GM18526 (cell line): ENCODE data around the gene TSPAN14.
A peak's percentile ranks its signal among the peaks of the same experiment; 100 is the strongest.

Experiments used
- POLR2A ChIP-seq: IDR thresholded peaks from 3 replicates; pipeline ENCODE4 v1.6.1; 2011; ENCODE audit not compliant: insufficient read length; ENCODE audit errors: extremely low read depth

TSPAN14 gene

GRCh38 chr10:80459047-80459865 is 5.1 kb downstream of the TSPAN14 start:
- peak; percentile 4 for TF ChIP-seq POLR2A

DNA sequence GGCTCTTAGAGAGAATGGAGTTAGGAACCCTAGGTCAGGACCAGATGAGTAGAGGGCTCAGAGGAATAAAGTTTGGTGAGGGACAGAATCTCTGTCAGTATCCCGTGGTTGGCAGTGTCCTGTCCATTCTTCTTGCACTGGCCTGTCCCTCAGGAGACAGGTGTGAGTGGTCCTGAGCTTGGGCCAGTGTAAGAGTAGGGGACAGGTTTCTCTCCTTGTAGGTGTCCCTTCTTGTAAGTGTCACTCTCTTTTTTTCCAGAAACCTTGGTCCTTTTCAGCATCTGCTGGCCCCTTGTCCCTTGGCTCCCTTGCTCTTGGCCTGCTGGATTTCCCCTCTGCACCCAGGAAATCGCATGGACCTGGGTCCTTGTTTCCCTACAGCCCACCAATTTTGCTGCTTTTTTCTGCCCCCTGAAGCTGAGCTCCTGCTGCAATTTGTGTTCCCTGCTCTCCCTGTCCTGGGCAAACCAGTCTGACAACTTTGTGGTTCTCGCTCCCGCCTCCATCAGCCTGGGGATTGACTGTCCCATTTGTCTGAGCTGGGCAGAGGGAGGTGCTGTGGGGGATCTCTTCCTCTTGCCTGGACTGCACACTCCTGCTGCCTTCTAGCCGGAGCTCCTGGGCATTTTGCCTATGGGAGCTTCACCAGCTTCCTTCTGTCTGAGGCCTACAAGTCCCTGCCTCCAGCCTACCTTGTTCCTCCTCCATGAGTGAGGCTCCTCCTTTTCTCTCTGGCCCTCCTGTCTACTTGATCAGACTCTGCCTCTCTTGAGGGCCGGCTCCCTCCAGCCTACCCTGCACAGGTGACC is 6.5 kb downstream of the TSPAN14 start:
- TF ChIP-seq POLR2A, result no peak

DNA sequence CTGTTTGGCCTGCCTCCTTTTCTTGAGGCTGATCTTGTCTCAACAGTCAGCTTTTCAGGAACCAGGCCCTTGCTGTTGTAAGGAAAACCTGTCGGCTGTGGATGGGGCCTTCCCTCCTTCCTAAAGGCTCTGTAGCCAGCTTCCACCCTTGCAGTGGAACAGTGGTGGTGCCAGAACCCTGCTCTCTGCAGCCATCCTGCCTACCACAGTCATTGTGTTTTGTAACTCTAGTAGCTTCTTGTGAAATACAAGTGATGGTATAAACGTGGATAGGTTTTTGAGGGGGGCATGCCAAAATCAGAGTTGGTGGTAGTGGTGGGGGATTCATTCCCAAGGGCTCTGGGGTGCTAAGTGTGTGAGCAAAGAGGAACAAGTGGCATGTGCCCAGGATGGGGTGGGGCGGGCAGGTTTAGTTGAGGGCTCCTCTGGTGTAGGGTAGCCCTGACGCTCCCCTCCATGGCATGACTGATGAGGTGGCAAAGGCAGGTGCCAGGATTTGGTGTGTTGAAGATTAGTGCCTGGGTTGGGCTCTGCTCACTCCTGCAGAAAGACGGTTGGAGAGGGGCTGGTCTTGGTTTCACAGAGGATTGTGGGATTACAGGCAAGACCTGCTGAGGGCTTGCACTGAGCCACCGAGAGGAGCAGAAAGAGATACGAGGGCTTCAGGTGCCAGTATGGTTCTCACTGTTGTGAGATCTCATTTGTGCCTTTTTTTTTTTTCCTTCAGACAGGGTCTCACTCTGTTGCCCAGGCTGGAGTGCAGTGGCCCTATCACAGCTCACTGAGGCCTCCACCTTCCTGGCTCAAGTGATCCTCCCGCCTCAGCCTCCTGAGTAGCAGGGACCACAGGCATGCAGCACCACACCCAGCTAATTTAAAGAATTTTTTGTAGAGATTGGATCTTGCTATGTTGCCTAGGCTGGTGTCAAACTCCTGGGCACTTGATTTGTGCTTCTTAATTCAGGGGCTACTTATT is 7.4 kb downstream of the TSPAN14 start:
- TF ChIP-seq POLR2A, result no peak

- TF ChIP-seq POLR2A, result no peak
Measured at GRCh38 chr10:80462299-80462980, 8.3 kb downstream of the TSPAN14 start.

DNA sequence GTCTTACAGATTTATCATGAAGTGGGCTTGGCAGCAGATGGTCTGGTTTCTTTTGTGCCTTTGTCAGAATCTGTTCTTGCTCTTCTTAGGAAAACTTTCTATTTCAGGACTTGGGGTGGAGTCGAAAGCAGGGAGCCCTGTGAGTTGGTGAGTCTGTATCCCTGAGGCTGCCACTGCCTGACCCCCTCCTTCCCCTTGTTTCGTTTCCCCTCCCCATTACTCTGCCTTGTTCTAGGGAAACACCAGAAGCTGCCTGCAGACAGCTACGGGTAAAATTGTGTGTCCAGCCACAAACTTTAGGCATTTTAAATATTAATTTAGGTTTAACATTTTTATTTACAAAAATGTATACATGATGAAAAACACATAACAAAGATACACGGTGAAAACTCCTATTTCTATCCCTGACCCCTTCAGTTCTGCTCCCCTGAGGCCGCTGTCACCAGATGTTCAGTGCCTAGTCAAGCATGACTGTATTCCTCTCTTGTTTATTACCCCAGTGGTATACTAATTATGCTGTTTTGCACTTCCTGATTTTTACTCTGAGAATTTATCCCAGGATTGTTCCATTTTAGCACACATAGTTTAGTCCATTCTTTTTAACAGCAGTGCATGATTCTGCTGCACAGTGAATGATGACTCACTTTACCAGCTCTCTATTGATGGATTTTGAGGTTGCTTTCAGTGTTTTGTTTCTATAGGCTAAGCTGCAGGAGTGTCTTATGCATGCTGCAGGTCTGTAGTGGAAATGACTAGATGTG is 9.1 kb downstream of the TSPAN14 start:
- TF ChIP-seq POLR2A, result no peak

DNA sequence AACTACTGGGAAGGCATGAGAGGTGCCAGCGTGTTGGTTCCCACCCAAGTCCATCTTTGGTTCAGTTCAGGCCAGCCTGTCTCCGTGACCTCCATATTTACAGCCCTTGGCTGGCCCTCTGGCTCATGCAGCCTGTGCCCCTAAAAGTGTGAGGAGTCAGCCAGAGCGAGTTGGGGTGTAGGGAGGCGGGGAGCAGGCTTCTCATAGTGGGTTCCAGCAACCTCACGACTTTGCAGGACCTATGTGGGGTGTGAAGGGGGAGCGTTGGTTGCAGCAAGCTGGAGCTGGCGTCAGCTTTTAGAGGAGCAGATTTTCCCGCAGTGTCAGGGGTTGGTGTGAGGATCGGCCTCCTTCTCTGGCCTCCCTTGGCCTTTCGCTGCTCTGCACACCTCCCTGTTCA is 9.8 kb downstream of the TSPAN14 start:
- TF ChIP-seq POLR2A, result no peak

GRCh38 chr10:80464557-80465450 is 10.7 kb downstream of the TSPAN14 start:
- TF ChIP-seq POLR2A, result no peak

DNA sequence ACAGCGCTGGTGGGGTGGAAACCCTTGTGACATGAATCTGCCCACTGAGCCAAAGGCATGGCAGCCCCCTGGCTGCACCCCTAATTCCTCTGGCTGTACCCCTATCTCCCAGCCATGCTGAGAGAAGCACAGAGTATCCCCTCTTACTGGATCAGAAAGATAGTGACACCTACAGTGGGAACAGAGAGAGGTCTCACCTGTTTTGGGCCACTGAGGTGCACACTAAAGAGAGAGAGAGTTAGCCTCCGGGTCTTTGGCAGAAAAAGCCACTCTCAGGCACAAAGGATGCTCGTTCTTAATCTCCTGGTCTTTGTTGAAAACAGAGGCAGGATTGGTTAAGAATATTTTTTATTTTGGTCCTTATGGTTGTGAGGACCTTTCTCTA is 11.3 kb downstream of the TSPAN14 start:
- TF ChIP-seq POLR2A, result no peak

GRCh38 chr10:80465839-80466590 is 11.9 kb downstream of the TSPAN14 start:
- TF ChIP-seq POLR2A, result no peak

- no peak for TF ChIP-seq POLR2A
Measured at GRCh38 chr10:80466724-80467326, 12.7 kb downstream of the TSPAN14 start.

DNA sequence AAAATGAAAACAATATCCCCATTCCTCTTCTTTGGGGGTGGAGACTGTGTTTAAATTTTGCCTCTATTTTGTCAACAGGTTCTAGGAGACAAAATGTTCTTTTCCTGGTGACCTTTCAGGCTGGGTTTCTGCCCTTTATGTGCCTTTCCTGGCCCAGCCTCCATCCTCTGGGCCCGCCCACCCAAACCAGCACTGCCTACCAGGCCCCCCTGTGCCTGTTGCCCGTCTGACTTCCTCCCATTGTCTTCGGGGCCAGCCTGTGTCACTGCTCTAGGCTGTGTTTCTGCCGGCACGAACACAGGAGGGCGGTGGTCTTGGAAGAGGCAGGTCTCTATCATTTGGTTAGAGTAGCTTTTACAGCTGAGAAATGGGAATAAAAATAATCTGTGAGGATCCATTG is 13.9 kb downstream of the TSPAN14 start:
- TF ChIP-seq POLR2A, result no peak
